ENCODE data around the gene OR10G3.

Gene OR10G3

GRCh38 chr14:21535545-21536417 is 44.1 kb downstream of the OR10G3 start:
- DNase-seq: no peak

- no peak for DNase-seq
These were observed 45.3 kb downstream of the OR10G3 start for GRCh38 chr14:21534576-21534975.

- no peak for DNase-seq
These were observed 46.6 kb downstream of the OR10G3 start for GRCh38 chr14:21533294-21533693.

GRCh38 chr14:21529515-21529914 is 50.4 kb downstream of the OR10G3 start:
- no peak for DNase-seq

GRCh38 chr14:21528381-21529348 is 51.2 kb downstream of the OR10G3 start:
- no peak for DNase-seq

- DNase-seq: no peak
These were observed 52.6 kb downstream of the OR10G3 start for GRCh38 chr14:21527318-21527679.

GRCh38 chr14:21526672-21527317 is 53.1 kb downstream of the OR10G3 start:
- no peak for DNase-seq

- peak; percentile 95 for DNase-seq
These were observed 53.8 kb downstream of the OR10G3 start, which contains the start of gene SALL2 for GRCh38 chr14:21525962-21526671. TSS of gene SALL2 (minus strand) at chr14:21526346. CDS start at chr14:21526127, 219 bp downstream.

GRCh38 chr14:21525571-21525961 is 54.3 kb downstream of the OR10G3 start:
- peak; percentile 50 for DNase-seq

GRCh38 chr14:21524575-21525490 is 55.0 kb downstream of the OR10G3 start:
- DNase-seq: no peak

- no peak for DNase-seq
These were observed 56.7 kb downstream of the OR10G3 start for GRCh38 chr14:21523203-21523602.

GRCh38 chr14:21521501-21521900 is 58.4 kb downstream of the OR10G3 start:
- DNase-seq: no peak

- DNase-seq: no peak
These were observed 59.1 kb downstream of the OR10G3 start for GRCh38 chr14:21520767-21521166.

GRCh38 chr14:21518725-21519124 is 61.2 kb downstream of the OR10G3 start:
- no peak for DNase-seq

Measured in COR-L47 (cell line).